ENCODE measurements around the gene CGB1. TPM values are rescaled to one million over a fixed set of nuclear protein-coding genes. Genes with fewer than 3 reads are reported as not detected.
A peak's percentile ranks its signal among the peaks of the same experiment; 100 is the strongest.
"Not testable (repeated sequence)": the region's sequence is repeated elsewhere in the genome, so short reads cannot be mapped to it uniquely, and the experiment has no call there.

The CGB1 gene
- total RNA-seq, 1 experiment from 2014 or later = not detected

GRCh38 chr19:49057636-49058234 lies 21.0 kb upstream of the CGB1 start, which contains the start of gene CGB7:
Gene CGB7, minus strand, starts transcription at chr19:49057749. Its CDS starts 2,374 bp downstream, at chr19:49055375.
- H4K91ac ChIP-seq (ENCODE audit: insufficient read length, low read depth, low read length) = no peak within 1 kb of the TSS
- no peaks in the 10 kb centered on the region; a peak in 1 of 7 replicates for H3K36me3 Mint-ChIP-seq (ENCODE audit: insufficient read depth in 1 of 3, low read depth in 3 of 3)
- no peak for TF ChIP-seq CTCF (conservative IDR thresholded peaks at IDR 0.05)
- no peaks in the 10 kb centered on the region for H4K20me1 ChIP-seq (ENCODE audit: control insufficient read depth, insufficient read depth, insufficient read length)
- H2BK15ac ChIP-seq (ENCODE audit: low read depth, low read length) = no peak within 1 kb of the TSS
- no peak within 1 kb of the TSS for H3K56ac ChIP-seq (ENCODE audit: insufficient read length, low read depth, low read length)
- peaks cover 10% of the 10 kb centered on the region for H3K23me2 ChIP-seq (ENCODE audit: insufficient read length, low read depth, low read length, poor library complexity, severe bottlenecking)
- no peak within 1 kb of the TSS for H2AK5ac ChIP-seq (ENCODE audit: insufficient read length, low read length)
- H3K18ac ChIP-seq (ENCODE audit: insufficient read length, low read depth, low read length) = no peak within 1 kb of the TSS
- no peak within 1 kb of the TSS for H2BK12ac ChIP-seq (ENCODE audit: insufficient read length, low read depth, low read length)
- WGBS (ENCODE audit: extremely low coverage, insufficient read length, low lambda C conversion rate) = no CpG with 5 or more reads among the region's 38 CpGs
- no peak within 1 kb of the TSS for H3T11ph ChIP-seq (ENCODE audit: low read length)
- H3K4me1 Mint-ChIP-seq = peaks cover 18 to 28% of the 10 kb centered on the region in 2 experiments
- no peak within 1 kb of the TSS for H3K27ac Mint-ChIP-seq
- no peak within 1 kb of the TSS for H2BK20ac ChIP-seq (ENCODE audit: low read depth, low read length, poor library complexity, severe bottlenecking)
- H3K27ac ChIP-seq (ENCODE audit: insufficient read length, low read depth, low read length) = no peak within 1 kb of the TSS
- no peak within 1 kb of the TSS for H2BK120ac ChIP-seq (ENCODE audit: low read depth, low read length, poor library complexity, severe bottlenecking)
- peak within 1 kb of the TSS; percentile 53 to 77 for H3K4me3 Mint-ChIP-seq
- no peaks in the 10 kb centered on the region for H3K79me1 ChIP-seq (ENCODE audit: insufficient read depth, low read depth, low read length, poor library complexity, severe bottlenecking)
- H3K27me3 ChIP-seq (ENCODE audit: insufficient read depth, low read length) = peaks cover 15% of the 10 kb centered on the region; the same call in 1 of the 2 replicates
- H3K9me3 Mint-ChIP-seq = peaks cover 0 to 2% of the 10 kb centered on the region in 2 experiments; a peak in 1 of 5 replicates
- no peak within 1 kb of the TSS for H2AFZ ChIP-seq (ENCODE audit: low read length)
- H4K8ac ChIP-seq (replicated peaks; ENCODE audit: insufficient read length, low read depth, low read length) = no peak within 1 kb of the TSS
- H4K5ac ChIP-seq (ENCODE audit: insufficient read length, low read depth, low read length) = no peak within 1 kb of the TSS
- no peak within 1 kb of the TSS; the same call in 1 of the 2 replicates for H3K14ac ChIP-seq (ENCODE audit: insufficient read depth, low read length)
- no peak within 1 kb of the TSS for H2BK5ac ChIP-seq (ENCODE audit: insufficient read length, low read length)
- H3K9ac ChIP-seq (ENCODE audit: extremely low read depth, insufficient read length, low read length) = no peak within 1 kb of the TSS
- H3K4ac ChIP-seq (ENCODE audit: low read depth, low read length) = no peak within 1 kb of the TSS
- no peaks in the 10 kb centered on the region for H3K79me2 ChIP-seq (ENCODE audit: insufficient read depth, low read length)
- peak within 1 kb of the TSS; percentile 52 for H3K4me2 ChIP-seq (ENCODE audit: insufficient read depth, insufficient read length, low read length)
- DNase-seq = peak; percentile 83
- H3K27me3 Mint-ChIP-seq (ENCODE audit: low read depth) = peaks cover 80% of the 10 kb centered on the region
- H3K4me1 ChIP-seq (ENCODE audit: insufficient read depth, low read length) = no peaks in the 10 kb centered on the region
- no peak within 1 kb of the TSS for H3K23ac ChIP-seq (ENCODE audit: insufficient read length, low read depth, low read length)
- H3K9me3 ChIP-seq (ENCODE audit: control insufficient read depth, low read depth, low read length) = no peaks in the 10 kb centered on the region

GRCh38 chr19:49056902-49057596 lies 20.4 kb upstream of the CGB1 start:
- H2BK5ac ChIP-seq (ENCODE audit: insufficient read length, low read length); H2AFZ ChIP-seq (ENCODE audit: low read length); H3K36me3 Mint-ChIP-seq (ENCODE audit: insufficient read depth in 1 of 3, low read depth in 3 of 3); H4K5ac ChIP-seq (ENCODE audit: insufficient read length, low read depth, low read length); H3K79me2 ChIP-seq (ENCODE audit: insufficient read depth, low read length); H4K20me1 ChIP-seq (ENCODE audit: control insufficient read depth, insufficient read depth, insufficient read length); H3K9me3 Mint-ChIP-seq; H3K4me1 ChIP-seq (ENCODE audit: insufficient read depth, low read length); H3K27ac Mint-ChIP-seq; H2BK15ac ChIP-seq (ENCODE audit: low read depth, low read length); H3K14ac ChIP-seq (ENCODE audit: insufficient read depth, low read length); H2BK12ac ChIP-seq (ENCODE audit: insufficient read length, low read depth, low read length); DNase-seq; H3K23ac ChIP-seq (ENCODE audit: insufficient read length, low read depth, low read length); H3K9me3 ChIP-seq (ENCODE audit: control insufficient read depth, low read depth, low read length); H3K9ac ChIP-seq (ENCODE audit: extremely low read depth, insufficient read length, low read length); H3K56ac ChIP-seq (ENCODE audit: insufficient read length, low read depth, low read length); H3K4ac ChIP-seq (ENCODE audit: low read depth, low read length); H3K27ac ChIP-seq (ENCODE audit: insufficient read length, low read depth, low read length); H2BK20ac ChIP-seq (ENCODE audit: low read depth, low read length, poor library complexity, severe bottlenecking); H3K79me1 ChIP-seq (ENCODE audit: insufficient read depth, low read depth, low read length, poor library complexity, severe bottlenecking); H2BK120ac ChIP-seq (ENCODE audit: low read depth, low read length, poor library complexity, severe bottlenecking); H3T11ph ChIP-seq (ENCODE audit: low read length); H3K18ac ChIP-seq (ENCODE audit: insufficient read length, low read depth, low read length); H4K8ac ChIP-seq (replicated peaks; ENCODE audit: insufficient read length, low read depth, low read length); H2AK5ac ChIP-seq (ENCODE audit: insufficient read length, low read length); H4K91ac ChIP-seq (ENCODE audit: insufficient read length, low read depth, low read length): not testable (repeated sequence)
- peaks cover 10% of the 10 kb centered on the region for H3K23me2 ChIP-seq (ENCODE audit: insufficient read length, low read depth, low read length, poor library complexity, severe bottlenecking)
- WGBS (ENCODE audit: extremely low coverage, insufficient read length, low lambda C conversion rate) = no CpG with 5 or more reads among the region's 34 CpGs
- peak overlapping the region; percentile 53 to 77 for H3K4me3 Mint-ChIP-seq
- peaks cover 83% of the 10 kb centered on the region for H3K27me3 Mint-ChIP-seq (ENCODE audit: low read depth)
- peaks cover 18 to 30% of the 10 kb centered on the region in 2 experiments for H3K4me1 Mint-ChIP-seq
- H3K27me3 ChIP-seq (ENCODE audit: insufficient read depth, low read length) = peaks cover 15% of the 10 kb centered on the region; the same call in 1 of the 2 replicates
- H3K4me2 ChIP-seq (ENCODE audit: insufficient read depth, insufficient read length, low read length) = peak overlapping the region; percentile 52

Data from H9 (cell line).